CD4-positive, alpha-beta T cell (primary cell): ENCODE results near the gene FRMD5. TPM values are rescaled to one million over a fixed set of nuclear protein-coding genes. Genes with fewer than 3 reads are reported as not detected.

ENCODE experiments used
- ATAC-seq: fragments of 200-7000 bp; cut with Tn5 transposase; one replicate; pipeline ENCODE4 v1.10.0; 2022; ENCODE audit warnings: mild to moderate bottlenecking; ENCODE audit not compliant: poor library complexity
- CTCF ChIA-PET: fragments of 350-600 bp; sonication (Branson Sonifier 250); formaldehyde crosslinking; loops from one replicate; lab custom pipeline; 2021; ENCODE audit warnings: antibody characterized with exemption, inconsistent platforms; lab: Charles Lee
- POLR2A ChIA-PET: fragments of 350-600 bp; sonication (Branson Sonifier 250); formaldehyde crosslinking; loops from one replicate; lab custom pipeline; 2021; ENCODE audit warnings: antibody characterized with exemption, inconsistent platforms; lab: Charles Lee
- DNase-seq, 14 experiments: peaks; one replicate each; pipeline ENCODE4 v3.0.0-alpha.2; 2013 to 2020; ENCODE audit warnings: mixed read lengths in 2 of 14
- H3K27ac ChIP-seq, 2 donors: one replicate each; pipeline versions ENCODE4 v1.5.1 to v1.7.0; 2013; ENCODE audit warnings: low read length in 2 of 2, low read depth in 1 of 2, mild to moderate bottlenecking in 1 of 2
- H3K27me3 ChIP-seq, 2 experiments: 1 replicate in 1 of 2; 2 replicates in 1 of 2; pipeline versions ENCODE4 v1.6.1 to v1.7.0; 2013; ENCODE audit warnings: low read length in 2 of 2, control low read depth in 1 of 2, mild to moderate bottlenecking in 1 of 2, moderate library complexity in 1 of 2; ENCODE audit not compliant: insufficient read depth in 2 of 2, control insufficient read depth in 1 of 2
- H3K36me3 ChIP-seq: one replicate; pipeline ENCODE4 v1.6.1; 2013; ENCODE audit warnings: low read length, control low read depth; ENCODE audit not compliant: insufficient read depth
- H3K4me1 ChIP-seq: one replicate; pipeline ENCODE4 v1.6.1; 2013; ENCODE audit warnings: low read length, control low read depth; ENCODE audit not compliant: insufficient read depth
- H3K4me3 ChIP-seq: one replicate; pipeline ENCODE4 v1.5.1; 2013; ENCODE audit warnings: mild to moderate bottlenecking, low read length, moderate library complexity
- H3K9me3 ChIP-seq, 2 experiments: 1 replicate in 1 of 2; 2 replicates in 1 of 2; pipeline versions ENCODE4 v1.6.1 to v1.7.0; 2013; ENCODE audit warnings: low read length in 2 of 2, mild to moderate bottlenecking in 2 of 2, control low read depth in 1 of 2, moderate library complexity in 1 of 2; ENCODE audit not compliant: control insufficient read depth in 1 of 2, insufficient read depth in 1 of 2
- H3K27ac Mint-ChIP-seq: one replicate; pipeline ENCODE4 v1.8.0; 2020; ENCODE audit warnings: mixed read lengths
- H3K27me3 Mint-ChIP-seq: one replicate; pipeline ENCODE4 v1.8.0; 2021; ENCODE audit warnings: mixed read lengths
- H3K36me3 Mint-ChIP-seq: one replicate; pipeline ENCODE4 v1.8.0; 2021; ENCODE audit warnings: low read depth, mixed read lengths
- H3K4me1 Mint-ChIP-seq: one replicate; pipeline ENCODE4 v1.8.0; 2021; ENCODE audit warnings: low read depth, mixed read lengths
- H3K4me3 Mint-ChIP-seq: one replicate; pipeline ENCODE4 v1.8.0; 2020; ENCODE audit warnings: mild to moderate bottlenecking, mixed read lengths
- H3K9me3 Mint-ChIP-seq: one replicate; pipeline ENCODE4 v1.8.0; 2020; ENCODE audit warnings: mixed read lengths
- CTCF ChIP-seq: fragments of 200-600 bp; IDR thresholded peaks from one replicate; pipeline ENCODE4 v1.8.0; 2022; ENCODE audit warnings: antibody characterized with exemption, mild to moderate bottlenecking
- intact Hi-C, 2 experiments: fragments of 100-400 bp; cut with DNase I in 1 of 2; cut with micrococcal nuclease in 1 of 2; formaldehyde crosslinking; loops; one replicate each; pipeline versions ENCODE4 v1.15.1 to v1.9.0; 2023 to 2025; cut with DNase I, micrococcal nuclease
- total RNA-seq, 174 experiments: library from RNA in 2 of 174; stranded (reverse) in 2 of 174; gene quantifications; one replicate each; pipeline ENCODE4 v1.2.3 and lab custom pipeline; 2021 to 2026

The FRMD5 gene
- total RNA-seq, 2 experiments from 2014 or later = not detected

GRCh38 chr15:43887901-43888300, 307.2 kb downstream of the FRMD5 start:
- no peak overlapping the region for H3K4me3 Mint-ChIP-seq
- H3K27ac Mint-ChIP-seq = no peak overlapping the region
- H3K36me3 Mint-ChIP-seq = no peaks in the 10 kb centered on the region
- ChIA-PET CTCF (no interaction called here), POLR2A (no interaction called here)
- H3K4me3 ChIP-seq = no peak overlapping the region
- H3K9me3 ChIP-seq = no peaks in the 10 kb centered on the region
- H3K9me3 Mint-ChIP-seq = no peaks in the 10 kb centered on the region
- no peaks in the 10 kb centered on the region for H3K27me3 ChIP-seq
- TF ChIP-seq CTCF = no peak
- ATAC-seq (no peak), DNase-seq (no peak)
- H3K36me3 ChIP-seq = no peaks in the 10 kb centered on the region
- no peaks in the 10 kb centered on the region for H3K27me3 Mint-ChIP-seq
- H3K4me1 Mint-ChIP-seq = no peaks in the 10 kb centered on the region
- intact Hi-C loops = no loop called here
- no peaks in the 10 kb centered on the region for H3K4me1 ChIP-seq
- no peak overlapping the region for H3K27ac ChIP-seq

GRCh38 chr15:43886558-43886957, 308.5 kb downstream of the FRMD5 start:
- H3K27me3 Mint-ChIP-seq = no peaks in the 10 kb centered on the region
- H3K9me3 Mint-ChIP-seq = no peaks in the 10 kb centered on the region
- H3K36me3 ChIP-seq = no peaks in the 10 kb centered on the region
- ChIA-PET POLR2A (no interaction called here), CTCF (no interaction called here)
- H3K4me3 Mint-ChIP-seq = no peak overlapping the region
- intact Hi-C loops = no loop called here
- H3K27ac Mint-ChIP-seq = no peak overlapping the region
- no peaks in the 10 kb centered on the region for H3K4me1 Mint-ChIP-seq
- H3K4me1 ChIP-seq = no peaks in the 10 kb centered on the region
- no peak overlapping the region for H3K27ac ChIP-seq
- TF ChIP-seq CTCF = no peak
- no peaks in the 10 kb centered on the region for H3K27me3 ChIP-seq
- ATAC-seq = no peak
- no peak overlapping the region for H3K4me3 ChIP-seq
- H3K36me3 Mint-ChIP-seq = no peaks in the 10 kb centered on the region
- no peaks in the 10 kb centered on the region for H3K9me3 ChIP-seq
- DNase-seq = no peak

- Histone ChIP-seq H3K27ac (no peak overlapping the region), H3K9me3 (no peaks in the 10 kb centered on the region), H3K4me3 (no peak overlapping the region), H3K4me1 (no peaks in the 10 kb centered on the region), H3K27me3 (no peaks in the 10 kb centered on the region), H3K36me3 (no peaks in the 10 kb centered on the region)
- TF ChIP-seq CTCF = no peak
- Mint-ChIP-seq H3K27me3 (no peaks in the 10 kb centered on the region), H3K36me3 (no peaks in the 10 kb centered on the region), H3K4me1 (no peaks in the 10 kb centered on the region), H3K4me3 (no peak overlapping the region), H3K9me3 (no peaks in the 10 kb centered on the region), H3K27ac (no peak overlapping the region)
- DNase-seq = no peak
- intact Hi-C loops = no loop called here
- ATAC-seq = no peak
- ChIA-PET CTCF (no interaction called here), POLR2A (no interaction called here)
Measured at GRCh38 chr15:43883571-43883970, 311.5 kb downstream of the FRMD5 start.
